ENCODE results near the gene NOX5.

GRCh38 chr15:69093614-69094013 lies 79.1 kb downstream of the NOX5 start:
- TF ChIP-seq, protein P1, sequence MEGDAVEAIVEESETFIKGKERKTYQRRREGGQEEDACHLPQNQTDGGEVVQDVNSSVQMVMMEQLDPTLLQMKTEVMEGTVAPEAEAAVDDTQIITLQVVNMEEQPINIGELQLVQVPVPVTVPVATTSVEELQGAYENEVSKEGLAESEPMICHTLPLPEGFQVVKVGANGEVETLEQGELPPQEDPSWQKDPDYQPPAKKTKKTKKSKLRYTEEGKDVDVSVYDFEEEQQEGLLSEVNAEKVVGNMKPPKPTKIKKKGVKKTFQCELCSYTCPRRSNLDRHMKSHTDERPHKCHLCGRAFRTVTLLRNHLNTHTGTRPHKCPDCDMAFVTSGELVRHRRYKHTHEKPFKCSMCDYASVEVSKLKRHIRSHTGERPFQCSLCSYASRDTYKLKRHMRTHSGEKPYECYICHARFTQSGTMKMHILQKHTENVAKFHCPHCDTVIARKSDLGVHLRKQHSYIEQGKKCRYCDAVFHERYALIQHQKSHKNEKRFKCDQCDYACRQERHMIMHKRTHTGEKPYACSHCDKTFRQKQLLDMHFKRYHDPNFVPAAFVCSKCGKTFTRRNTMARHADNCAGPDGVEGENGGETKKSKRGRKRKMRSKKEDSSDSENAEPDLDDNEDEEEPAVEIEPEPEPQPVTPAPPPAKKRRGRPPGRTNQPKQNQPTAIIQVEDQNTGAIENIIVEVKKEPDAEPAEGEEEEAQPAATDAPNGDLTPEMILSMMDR (IDR thresholded peaks at IDR 0.05 in 2 of 3, conservative IDR thresholded peaks at IDR 0.05 in 1 of 3; ENCODE audit: borderline replicate concordance in 1 of 3, insufficient read depth in 1 of 3, low read depth in 2 of 3, low read length in 2 of 3): no peak
- TF ChIP-seq, protein P2, sequence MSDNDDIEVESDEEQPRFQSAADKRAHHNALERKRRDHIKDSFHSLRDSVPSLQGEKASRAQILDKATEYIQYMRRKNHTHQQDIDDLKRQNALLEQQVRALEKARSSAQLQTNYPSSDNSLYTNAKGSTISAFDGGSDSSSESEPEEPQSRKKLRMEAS (IDR thresholded peaks at IDR 0.05): no peak
- TF ChIP-seq EZH2 (IDR thresholded peaks at IDR 0.05) (no peak), JUND (IDR thresholded peaks at IDR 0.05) (no peak), RAD21 (IDR thresholded peaks at IDR 0.05; ENCODE audit: low read depth) (no peak), EZH2phosphoT487 (IDR thresholded peaks at IDR 0.05; ENCODE audit: borderline replicate concordance) (no peak), TCF7L2 (IDR thresholded peaks at IDR 0.05; ENCODE audit: borderline replicate concordance, extremely low read depth, insufficient read depth, insufficient read length) (no peak)
